HG02870 (cell line): Measurements from ENCODE around the gene BMX.

Experiments used
- ATAC-seq: cut with Tn5 transposase; IDR thresholded peaks from one replicate; pipeline ENCODE4 v1.9.1; 2021; ENCODE audit warnings: mild to moderate bottlenecking, moderate library complexity; ENCODE audit not compliant: unreplicated experiment

Gene BMX

GRCh38 chrX:15500497-15500966 is at the start of gene BMX:
BMX (plus strand) TSS chrX:15500807; CDS start chrX:15508354, 7,547 bp downstream.
- ATAC-seq: no peak

GRCh38 chrX:15451913-15452312 is 48.7 kb upstream of the BMX start:
- ATAC-seq: no peak

DNA sequence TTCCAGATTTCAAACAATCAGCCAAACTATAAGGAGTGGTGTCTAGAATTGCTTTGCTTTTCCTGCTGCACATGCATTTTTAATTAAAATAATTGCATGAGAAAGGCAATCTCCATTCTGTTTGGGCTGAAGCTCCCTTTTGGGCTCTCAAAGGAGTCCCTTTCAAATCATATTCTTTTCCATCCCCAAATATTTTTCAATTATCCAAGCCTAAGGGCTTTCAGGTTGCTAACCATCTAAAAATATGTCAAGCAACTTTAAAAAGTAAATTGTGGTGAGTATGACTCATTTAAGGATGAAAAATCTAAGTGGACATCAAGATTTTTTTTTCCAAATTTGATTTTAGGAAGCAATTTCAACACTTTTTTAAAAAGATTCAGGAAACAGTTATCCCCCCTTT is 35.9 kb upstream of the BMX start:
- ATAC-seq: no peak

GRCh38 chrX:15465347-15465746 is 35.3 kb upstream of the BMX start:
- ATAC-seq: no peak

- ATAC-seq: no peak
These were observed 34.5 kb upstream of the BMX start for GRCh38 chrX:15465896-15466651.

DNA sequence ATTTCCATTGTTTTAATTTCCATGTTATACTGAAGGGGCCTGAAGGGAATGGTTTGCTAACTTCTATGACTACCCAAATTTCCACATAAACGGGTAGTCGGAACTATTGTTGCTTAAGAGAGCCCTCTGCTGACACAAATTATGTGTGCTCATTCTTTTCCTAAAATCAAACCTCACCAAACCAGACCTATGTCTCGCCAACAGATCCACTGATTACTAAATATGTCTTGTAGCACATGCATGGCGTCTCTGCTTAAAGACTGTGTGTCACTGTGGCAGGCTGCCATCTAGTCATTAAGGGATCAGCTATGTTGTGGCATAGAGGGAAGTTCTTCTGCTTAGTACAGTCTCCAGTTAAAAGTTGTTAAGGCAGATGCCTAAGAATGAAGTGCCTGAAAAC is 32.6 kb upstream of the BMX start:
- ATAC-seq: no peak

GRCh38 chrX:15469613-15470012 is 31.0 kb upstream of the BMX start:
- no peak for ATAC-seq

GRCh38 chrX:15471028-15471427 is 29.6 kb upstream of the BMX start:
- ATAC-seq: peak; percentile 79

GRCh38 chrX:15472531-15472930 is 28.1 kb upstream of the BMX start:
- no peak for ATAC-seq

DNA sequence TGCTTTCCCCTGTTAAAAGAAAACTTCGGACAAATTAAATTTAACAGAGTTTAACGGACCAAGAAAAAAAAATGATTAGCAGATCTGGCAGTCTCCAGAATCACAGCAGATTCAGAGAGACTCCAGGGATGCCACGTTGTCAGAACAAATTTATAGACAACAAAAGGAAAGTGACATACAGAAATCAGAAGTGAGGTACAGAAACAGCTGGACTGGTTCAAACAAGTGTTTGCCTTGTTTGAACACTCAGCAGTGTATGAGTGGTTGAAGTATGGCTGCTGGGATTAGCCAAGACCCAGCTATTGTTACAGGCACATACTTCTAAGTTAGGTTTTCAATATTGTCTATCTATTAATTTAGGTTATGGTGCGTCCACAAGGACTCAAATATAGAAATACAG is 26.6 kb upstream of the BMX start:
- ATAC-seq: no peak

- no peak for ATAC-seq
These were observed 25.6 kb upstream of the BMX start for GRCh38 chrX:15475021-15475420.

GRCh38 chrX:15475486-15475885 is 25.1 kb upstream of the BMX start:
- no peak for ATAC-seq

- ATAC-seq: no peak
These were observed 16.7 kb upstream of the BMX start for GRCh38 chrX:15483891-15484290.

- no peak for ATAC-seq
These were observed 8.1 kb upstream of the BMX start for GRCh38 chrX:15492469-15492868.

DNA sequence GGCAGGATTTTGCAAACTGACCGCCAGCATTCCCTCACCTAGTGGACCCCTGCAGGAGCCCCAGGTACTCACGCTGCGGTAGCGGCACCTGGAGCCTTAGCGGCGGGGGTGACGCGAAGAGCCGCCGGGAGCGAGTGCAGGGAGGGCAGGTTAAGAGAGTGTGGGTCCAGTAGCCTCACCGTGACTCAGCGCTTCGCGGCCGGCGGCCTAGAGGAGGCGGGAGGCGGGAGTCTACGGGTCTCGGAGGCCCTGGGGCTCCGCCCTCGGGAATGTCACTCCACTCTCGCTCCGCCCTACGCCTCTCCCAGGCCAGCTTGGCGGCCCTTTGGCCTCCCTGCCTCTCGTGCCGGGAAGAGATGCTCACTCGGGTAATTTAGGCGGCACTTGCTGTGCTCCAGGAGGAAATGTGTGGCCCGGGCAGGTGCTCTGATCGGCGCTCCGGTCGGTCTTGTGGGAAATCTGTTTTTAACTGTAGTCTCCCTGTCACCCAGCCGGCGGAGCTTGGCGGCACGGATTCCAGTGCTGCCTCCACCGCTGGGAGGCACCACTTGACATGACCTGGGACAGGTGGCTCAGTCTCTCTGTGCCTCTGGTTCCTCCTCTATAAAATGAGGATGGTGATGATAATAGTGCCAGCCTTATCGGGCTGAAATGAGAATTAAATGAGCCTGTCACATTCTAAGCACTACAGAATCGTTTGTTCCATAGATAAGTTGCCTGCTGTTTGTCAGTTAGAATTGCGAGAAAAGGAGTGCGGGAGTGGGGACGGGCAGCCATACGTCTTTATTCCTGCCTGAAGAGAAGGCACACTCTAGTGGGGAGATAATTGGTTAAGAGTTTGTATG is 7.3 kb upstream of the BMX start, which contains the start of gene PIR:
PIR (minus strand) TSS at position 216 of the 845 bp plus-strand sequence. CDS start 2,076 bp downstream, outside the sequence.
- peak; percentile 98 for ATAC-seq

- ATAC-seq: no peak
These were observed 4.8 kb upstream of the BMX start for GRCh38 chrX:15495801-15496200.

GRCh38 chrX:15496824-15497223 is 3.8 kb upstream of the BMX start:
- ATAC-seq: no peak

- ATAC-seq: peak; percentile 33
These were observed 2.7 kb upstream of the BMX start for GRCh38 chrX:15497865-15498264.

GRCh38 chrX:15498741-15499140 is 1.9 kb upstream of the BMX start:
- no peak for ATAC-seq

GRCh38 chrX:15499976-15500375 is 631 bp upstream of the BMX start:
- no peak for ATAC-seq

DNA sequence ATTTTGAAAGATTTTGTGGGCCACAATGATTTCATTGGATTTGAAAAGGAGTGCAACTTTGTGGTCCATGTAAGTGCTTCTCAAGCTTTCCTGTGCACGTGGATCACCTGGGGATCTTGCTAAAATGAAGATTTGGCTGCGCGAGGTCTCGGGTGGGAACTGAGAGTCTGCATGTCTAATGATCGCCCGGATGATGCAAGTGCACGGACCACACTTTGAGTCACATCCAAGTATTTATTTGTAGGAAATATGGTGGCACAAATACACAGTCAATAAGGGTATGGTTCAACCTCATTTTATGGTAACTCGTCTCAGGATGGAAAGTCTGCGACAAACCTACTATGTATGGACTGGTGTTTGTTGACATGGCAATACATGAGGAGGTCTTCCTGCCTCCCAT is 899 bp downstream of the BMX start:
- ATAC-seq: no peak

DNA sequence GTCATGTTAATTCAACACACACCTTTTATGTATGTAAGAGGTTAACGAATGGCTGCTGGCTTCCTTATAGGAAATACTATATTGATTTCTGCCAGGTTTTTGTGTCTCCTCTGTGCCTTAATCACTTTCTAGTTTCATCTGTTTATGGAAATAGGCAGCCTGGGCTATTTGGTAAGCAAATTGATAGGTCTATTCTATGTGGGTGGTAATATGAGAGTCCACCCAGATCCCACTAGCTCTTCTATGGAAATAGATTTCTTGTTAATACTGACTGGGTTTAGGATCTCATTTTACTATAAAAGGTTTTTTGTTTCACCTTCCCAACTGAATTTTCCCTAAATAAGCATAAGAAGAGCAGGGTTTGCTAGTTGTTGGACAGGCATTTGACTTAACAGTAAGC is 4.1 kb downstream of the BMX start:
- no peak for ATAC-seq
